Measurements from ENCODE around the gene NUP93.

- TF ChIP-seq ZNF274 (IDR thresholded peaks at IDR 0.05; ENCODE audit: low read depth, low read length) (no peak), YY1 (IDR thresholded peaks at IDR 0.05; ENCODE audit: insufficient read depth, insufficient read length) (no peak)
These were observed 148.4 kb downstream of the NUP93 start for GRCh38 chr16:56878282-56878854.
